ENCODE data around the gene LY86. TPM values are rescaled to one million over a fixed set of nuclear protein-coding genes. Genes with fewer than 3 reads are reported as not detected.

The LY86 gene
- total and polyA plus RNA-seq, 7 experiments from 2014 or later, result 1.5 to 19.6 (median 5.4) TPM

- ChIA-PET POLR2A (interaction anchor here (2.2 kb wide), 1 partner anchor 26 kb away, joined by 11 read pairs; no protein-coding TSS in a partner anchor), CTCF (interaction anchor here (1.0 kb wide), 2 partner anchors 25 to 96 kb away, joined by 3 read pairs; no protein-coding TSS in a partner anchor)
- peaks cover 0 to 44% of the 10 kb centered on the region in 2 donors for H3K4me1 ChIP-seq (ENCODE audit: control insufficient read depth in 2 of 2, insufficient read depth in 2 of 2, low read length in 2 of 2)
- peaks cover 37 to 73% (median 70%) of the 10 kb centered on the region in 7 donors for H3K4me1 Mint-ChIP-seq
- peaks cover 0 to 3% (median 0%) of the 10 kb centered on the region in 3 experiments for H3K9me3 ChIP-seq (ENCODE audit: control insufficient read depth in 2 of 3, low read length in 3 of 3)
- DNase-seq (no peak), ATAC-seq (no peak)
- H3K27ac Mint-ChIP-seq, result peak overlapping the region in 6 of 9 donors; percentile 45 to 78 (median 73)
- no peak overlapping the region for H3K27ac ChIP-seq (ENCODE audit: low read depth, low read length)
- no peaks in the 10 kb centered on the region for H3K36me3 ChIP-seq (ENCODE audit: control insufficient read depth in 2 of 3, insufficient read depth in 3 of 3, low read length in 3 of 3)
- H3K4me3 ChIP-seq (ENCODE audit: low read length), result no peak overlapping the region
- intact Hi-C loops (cut with micrococcal nuclease), result loop anchor here in 1 of 2 donors (5.0 kb wide), 1 partner anchor 552 kb away; no protein-coding TSS in a partner anchor
- no peaks in the 10 kb centered on the region for H3K27me3 ChIP-seq (ENCODE audit: control insufficient read depth in 2 of 2, insufficient read depth in 2 of 2, low read length in 2 of 2)
- H3K36me3 Mint-ChIP-seq, result peaks cover 0 to 12% (median 2%) of the 10 kb centered on the region in 5 donors
- peaks cover 0 to 19% (median 2%) of the 10 kb centered on the region in 11 donors for H3K9me3 Mint-ChIP-seq
- peak overlapping the region in 1 of 10 donors; percentile 37 for H3K4me3 Mint-ChIP-seq
- H3K27me3 Mint-ChIP-seq, result peaks cover 0 to 5% (median 0%) of the 10 kb centered on the region in 5 donors
Observed at GRCh38 chr6:6585003-6585311, 3.6 kb upstream of the LY86 start.

GRCh38 chr6:6586167-6586566 is 2.4 kb upstream of the LY86 start:
- POLR2A ChIA-PET, result interaction anchor here (2.2 to 4.8 kb wide), 2 partner anchors 25 to 28 kb away, joined by 11 to 35 read pairs; no protein-coding TSS in a partner anchor
- Histone ChIP-seq H3K27ac (ENCODE audit: low read depth, low read length) (peak overlapping the region; percentile 61), H3K4me1 (ENCODE audit: control insufficient read depth in 2 of 2, insufficient read depth in 2 of 2, low read length in 2 of 2) (peaks cover 0 to 35% of the 10 kb centered on the region in 2 donors), H3K9me3 (ENCODE audit: control insufficient read depth in 2 of 3, low read length in 3 of 3) (no peaks in the 10 kb centered on the region), H3K36me3 (ENCODE audit: control insufficient read depth in 2 of 3, insufficient read depth in 3 of 3, low read length in 3 of 3) (no peaks in the 10 kb centered on the region), H3K4me3 (ENCODE audit: low read length) (no peak overlapping the region), H3K27me3 (ENCODE audit: control insufficient read depth in 2 of 2, insufficient read depth in 2 of 2, low read length in 2 of 2) (no peaks in the 10 kb centered on the region)
- intact Hi-C loops (cut with micrococcal nuclease), result loop anchor here in 1 of 2 donors (5.0 kb wide), 1 partner anchor 551 kb away; no protein-coding TSS in a partner anchor
- Mint-ChIP-seq H3K36me3 (peaks cover 0 to 14% (median 0%) of the 10 kb centered on the region in 5 donors), H3K9me3 (peaks cover 0 to 14% (median 0%) of the 10 kb centered on the region in 11 donors), H3K4me3 (peak overlapping the region in 1 of 10 donors; percentile 77), H3K4me1 (peaks cover 37 to 73% (median 70%) of the 10 kb centered on the region in 7 donors), H3K27ac (peak overlapping the region in 7 of 9 donors; percentile 21 to 97 (median 93)), H3K27me3 (peaks cover 0 to 5% (median 0%) of the 10 kb centered on the region in 5 donors)
- CTCF ChIA-PET, result interaction anchor here (0.6 kb wide), 1 partner anchor 552 kb away, joined by 3 read pairs; no protein-coding TSS in a partner anchor
- DNase-seq (no peak), ATAC-seq (no peak)

- CTCF ChIA-PET, result interaction anchor here (0.6 to 1.0 kb wide), 2 partner anchors 26 to 551 kb away, joined by 3 to 4 read pairs; no protein-coding TSS in a partner anchor
Observed at GRCh38 chr6:6586671-6587526, 1.6 kb upstream of the LY86 start.

GRCh38 chr6:6587696-6588063 is 840 bp upstream of the LY86 start:
- ChIA-PET CTCF (interaction anchor here (1.4 kb wide), 1 partner anchor 38 kb away, joined by 3 read pairs; no protein-coding TSS in a partner anchor), POLR2A (interaction anchor here (0.7 to 4.8 kb wide), 5 partner anchors 9 to 1109 kb away, joined by 3 to 35 read pairs (median 3); no protein-coding TSS in a partner anchor)
- peaks cover 12 to 47% of the 10 kb centered on the region in 2 donors for H3K4me1 ChIP-seq (ENCODE audit: control insufficient read depth in 2 of 2, insufficient read depth in 2 of 2, low read length in 2 of 2)
- H3K4me1 Mint-ChIP-seq, result peaks cover 48 to 87% (median 82%) of the 10 kb centered on the region in 7 donors
- H3K36me3 ChIP-seq (ENCODE audit: control insufficient read depth in 2 of 3, insufficient read depth in 3 of 3, low read length in 3 of 3), result no peaks in the 10 kb centered on the region
- intact Hi-C loops (cut with micrococcal nuclease), result loop anchor here (1.0 to 5.0 kb wide), 6 partner anchors 23 to 550 kb away; no protein-coding TSS in a partner anchor
- H3K4me3 Mint-ChIP-seq, result peak overlapping the region; percentile 74 to 87 (median 79)
- H3K4me3 ChIP-seq (ENCODE audit: low read length), result no peak overlapping the region
- DNase-seq (no peak), ATAC-seq (no peak)
- H3K9me3 ChIP-seq (ENCODE audit: control insufficient read depth in 2 of 3, low read length in 3 of 3), result no peaks in the 10 kb centered on the region
- peaks cover 0 to 5% (median 0%) of the 10 kb centered on the region in 5 donors for H3K27me3 Mint-ChIP-seq
- peak overlapping the region; percentile 81 to 97 (median 94) for H3K27ac Mint-ChIP-seq
- no peaks in the 10 kb centered on the region for H3K27me3 ChIP-seq (ENCODE audit: control insufficient read depth in 2 of 2, insufficient read depth in 2 of 2, low read length in 2 of 2)
- H3K27ac ChIP-seq (ENCODE audit: low read depth, low read length), result peak overlapping the region; percentile 72
- H3K36me3 Mint-ChIP-seq, result peaks cover 0 to 28% (median 0%) of the 10 kb centered on the region in 5 donors
- H3K9me3 Mint-ChIP-seq, result peaks cover 0 to 13% (median 0%) of the 10 kb centered on the region in 11 donors

More at GRCh38 chr6:6586671-6587526, 1.6 kb upstream of the LY86 start:
- POLR2A ChIA-PET, result interaction anchor here (0.7 to 4.8 kb wide), 5 partner anchors 9 to 1108 kb away, joined by 3 to 35 read pairs (median 4); no protein-coding TSS in a partner anchor
- Mint-ChIP-seq H3K27me3 (peaks cover 0 to 5% (median 0%) of the 10 kb centered on the region in 5 donors), H3K4me3 (peak overlapping the region; percentile 28 to 87 (median 68)), H3K36me3 (peaks cover 0 to 22% (median 0%) of the 10 kb centered on the region in 5 donors), H3K27ac (peak overlapping the region; percentile 80 to 97 (median 94)), H3K9me3 (peaks cover 0 to 13% (median 0%) of the 10 kb centered on the region in 11 donors), H3K4me1 (peaks cover 41 to 79% (median 76%) of the 10 kb centered on the region in 7 donors)
- Histone ChIP-seq H3K4me1 (ENCODE audit: control insufficient read depth in 2 of 2, insufficient read depth in 2 of 2, low read length in 2 of 2) (peaks cover 4 to 39% of the 10 kb centered on the region in 2 donors), H3K4me3 (ENCODE audit: low read length) (no peak overlapping the region), H3K9me3 (ENCODE audit: control insufficient read depth in 2 of 3, low read length in 3 of 3) (no peaks in the 10 kb centered on the region), H3K27ac (ENCODE audit: low read depth, low read length) (peak overlapping the region; percentile 61), H3K36me3 (ENCODE audit: control insufficient read depth in 2 of 3, insufficient read depth in 3 of 3, low read length in 3 of 3) (no peaks in the 10 kb centered on the region), H3K27me3 (ENCODE audit: control insufficient read depth in 2 of 2, insufficient read depth in 2 of 2, low read length in 2 of 2) (no peaks in the 10 kb centered on the region)
- ATAC-seq (peak; percentile 28), DNase-seq (peak in 3 of 9 donors; percentile 24 to 32 (median 31))
- intact Hi-C loops (cut with micrococcal nuclease), result loop anchor here in 1 of 2 donors (5.0 kb wide), 1 partner anchor 550 kb away; no protein-coding TSS in a partner anchor

GRCh38 chr6:6588924-6589709 is 597 bp downstream of the LY86 start:
- Histone ChIP-seq H3K9me3 (ENCODE audit: control insufficient read depth in 2 of 3, low read length in 3 of 3) (no peaks in the 10 kb centered on the region), H3K4me3 (ENCODE audit: low read length) (peak overlapping the region; percentile 31), H3K4me1 (ENCODE audit: control insufficient read depth in 2 of 2, insufficient read depth in 2 of 2, low read length in 2 of 2) (peaks cover 13 to 49% of the 10 kb centered on the region in 2 donors), H3K27me3 (ENCODE audit: control insufficient read depth in 2 of 2, insufficient read depth in 2 of 2, low read length in 2 of 2) (no peaks in the 10 kb centered on the region), H3K27ac (ENCODE audit: low read depth, low read length) (peak overlapping the region; percentile 72), H3K36me3 (ENCODE audit: control insufficient read depth in 2 of 3, insufficient read depth in 3 of 3, low read length in 3 of 3) (no peaks in the 10 kb centered on the region)
- peaks cover 0 to 37% (median 0%) of the 10 kb centered on the region in 5 donors for H3K36me3 Mint-ChIP-seq
- intact Hi-C loops (cut with micrococcal nuclease), result loop anchor here (1.0 to 5.0 kb wide), 6 partner anchors 21 to 548 kb away; no protein-coding TSS in a partner anchor
- peaks cover 0 to 5% (median 0%) of the 10 kb centered on the region in 5 donors for H3K27me3 Mint-ChIP-seq
- peak overlapping the region; percentile 74 to 87 (median 79) for H3K4me3 Mint-ChIP-seq
- ChIA-PET POLR2A (interaction anchor here (0.6 to 4.8 kb wide), 7 partner anchors 10 to 71 kb away, joined by 3 to 35 read pairs (median 7); no protein-coding TSS in a partner anchor), CTCF (interaction anchor here (0.6 to 1.5 kb wide), 4 partner anchors 30 to 1105 kb away, joined by 3 to 5 read pairs (median 4); no protein-coding TSS in a partner anchor)
- peaks cover 0 to 5% (median 0%) of the 10 kb centered on the region in 11 donors for H3K9me3 Mint-ChIP-seq
- DNase-seq (peak in 3 of 9 donors; percentile 21 to 41 (median 31)), ATAC-seq (peak; percentile 2)
- H3K4me1 Mint-ChIP-seq, result peaks cover 52 to 91% (median 86%) of the 10 kb centered on the region in 7 donors
- H3K27ac Mint-ChIP-seq, result peak overlapping the region; percentile 81 to 97 (median 94)

Measured in naive thymus-derived CD4-positive, alpha-beta T cell (primary cell).